Adrenal gland (tissue), 12 donors: ENCODE results near the gene ART1. TPM values are rescaled to one million over a fixed set of nuclear protein-coding genes. Genes with fewer than 3 reads are reported as not detected.

Experiments used
- DNase-seq, 7 donors: peaks; one replicate each; pipeline ENCODE4 v3.0.0-alpha.2; 2019 to 2020
- H3K27ac ChIP-seq, 5 donors: fragments of 200-600 bp; sonication (generic) in 4 of 5; 1 replicate in 3 of 5; 2 replicates in 2 of 5; pipeline versions ENCODE4 v1.5.1 to v1.8.0; 2016 to 2020; ENCODE audit warnings: mild to moderate bottlenecking in 1 of 5
- H3K27me3 ChIP-seq: fragments of 200-600 bp; 2 replicates; pipeline ENCODE4 v1.8.0; 2021
- H3K36me3 ChIP-seq, 2 donors: fragments of 200-600 bp; replicated peaks in 1 of 2; 1 replicate in 1 of 2; 2 replicates in 1 of 2; pipeline versions ENCODE4 v1.5.1 to v1.8.0; 2018 to 2022
- H3K4me1 ChIP-seq, 2 donors: fragments of 200-600 bp; replicated peaks in 1 of 2; 1 replicate in 1 of 2; 2 replicates in 1 of 2; pipeline versions ENCODE4 v1.5.1 to v1.8.0; 2018 to 2021
- H3K4me3 ChIP-seq, 4 donors: fragments of 200-600 bp; sonication (generic) in 3 of 4; one replicate each; pipeline ENCODE4 v1.5.1; 2016 to 2018
- H3K9me3 ChIP-seq, 3 donors: fragments of 200-600 bp; sonication (generic) in 1 of 3; replicated peaks in 1 of 3; 1 replicate in 2 of 3; 2 replicates in 1 of 3; pipeline versions ENCODE4 v1.5.1 to v1.8.0; 2016 to 2021
- POLR2A ChIP-seq, 2 donors: fragments of 450-650 bp; IDR thresholded peaks; one replicate each; pipeline ENCODE4 v1.6.1; 2017; ENCODE audit warnings: antibody characterized with exemption in 2 of 2, mild to moderate bottlenecking in 2 of 2, moderate library complexity in 1 of 2
- WGBS, 4 donors: extraction: QIAGEN DNeasy Blood & Tissue Kit in 2 of 4; methylation state at CpG; one replicate each; pipeline versions ENCODE4 v1.1.5 to v1.1.7; 2013 to 2017; 5-methylcytosine and 5-hydroxymethylcytosine counted together
- intact Hi-C, 2 donors: fragments of 100-400 bp; cut with DNase I; formaldehyde crosslinking; loops; one replicate each; pipeline versions ENCODE4 v1.14.1 to v1.15.0; 2022 to 2023
- polyA plus RNA-seq, 3 donors: library from polyadenylated mRNA; stranded (reverse); fragments of 200-250 nt in 2 of 3; fragments of 350-450 nt in 1 of 3; fragmentation: Illumina TruSeq in 1 of 3; extraction: RNeasy Lipid Tissue Mini Kit (QIAGEN cat#74804) in 1 of 3; gene quantifications; one replicate each; pipeline ENCODE4 v1.2.3, GENCODE V29; 2013 to 2014
- small RNA-seq, 2 donors: library from RNA; depleted of rRNA; stranded (forward); fragments of <200 nt; gene quantifications; one replicate each; pipeline ENCODE3, GENCODE V24; 2016
- total RNA-seq, 9 donors: library from RNA; depleted of rRNA in 4 of 9; stranded (reverse); fragments of >200 nt in 4 of 9; fragments of 120-200 nt in 1 of 9; fragmentation: NEBNext Ultra II Directional in 1 of 9; extraction: Animal tissue kit (Norgen Biotek cat#: 25700) in 1 of 9; gene quantifications; one replicate each; pipeline versions ENCODE4 v1.1.0 to v1.2.4, GENCODE V29; 2013 to 2023
- TF ChIP-seq, protein P1 (sequence below), 6 experiments: fragments of 450-650 bp in 4 of 6; fragments of 200-600 bp in 2 of 6; sonication (generic) in 1 of 6; IDR thresholded peaks; 1 replicate in 5 of 6; 2 replicates in 1 of 6; pipeline versions ENCODE4 v1.5.1 to v1.8.0; 2016 to 2021; ENCODE audit warnings: antibody characterized with exemption in 6 of 6, mild to moderate bottlenecking in 2 of 6, moderate library complexity in 1 of 6
- donor health status: healthy with polysubstance abuse.
- donor health status: Bipolar disorder and iron deficiency.
- donor health status: DM: yes; HTN: yes; CAD: no.
- donor health status: DM: no; HTN: no; CAD: no.
- donor health status: DM: no; HTN: no; CAD: no.
- donor health status: DM: yes; HTN: yes; CAD: no.

Gene ART1
- total and polyA plus RNA-seq, 12 donors: 0.46 to 5.2 (median 0.53) TPM; not detected in 8

DNA sequence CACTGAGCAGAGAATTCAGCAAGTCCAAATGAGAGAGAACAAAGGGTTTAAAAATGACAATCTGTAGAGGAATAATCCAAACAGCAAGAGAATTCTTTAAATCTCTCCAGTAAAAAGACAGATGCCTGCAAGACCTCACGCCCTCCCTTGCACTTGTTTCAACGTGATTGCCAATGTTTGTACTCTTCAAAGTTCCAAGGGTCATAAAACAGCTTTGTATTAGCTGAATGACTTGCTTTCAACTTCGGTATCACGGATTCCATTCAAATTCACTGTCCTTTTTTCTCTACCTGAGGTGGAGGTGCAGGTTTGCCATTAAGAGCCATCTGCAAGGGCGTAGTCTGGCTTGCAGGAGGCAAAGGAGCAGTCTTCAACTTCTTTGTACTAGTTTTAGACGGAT is 67.3 kb downstream of the ART1 start:
- intact Hi-C loops: no loop called here
- no peak for DNase-seq

More for the DNA sequence above, 67.3 kb downstream of the ART1 start:
- Histone ChIP-seq H3K9me3 (no peaks in the 10 kb centered on the region), H3K4me3 (no peak overlapping the region), H3K27me3 (no peaks in the 10 kb centered on the region), H3K27ac (no peak overlapping the region), H3K36me3 (peaks cover 0 to 62% of the 10 kb centered on the region in 2 donors), H3K4me1 (no peaks in the 10 kb centered on the region)
- WGBS, 4 donors: 83 to 88% (median 85%) methylated on average over 6 of the region's 6 CpGs
- TF ChIP-seq POLR2A (IDR thresholded peaks at IDR 0.05): no peak
- TF ChIP-seq, protein P1, sequence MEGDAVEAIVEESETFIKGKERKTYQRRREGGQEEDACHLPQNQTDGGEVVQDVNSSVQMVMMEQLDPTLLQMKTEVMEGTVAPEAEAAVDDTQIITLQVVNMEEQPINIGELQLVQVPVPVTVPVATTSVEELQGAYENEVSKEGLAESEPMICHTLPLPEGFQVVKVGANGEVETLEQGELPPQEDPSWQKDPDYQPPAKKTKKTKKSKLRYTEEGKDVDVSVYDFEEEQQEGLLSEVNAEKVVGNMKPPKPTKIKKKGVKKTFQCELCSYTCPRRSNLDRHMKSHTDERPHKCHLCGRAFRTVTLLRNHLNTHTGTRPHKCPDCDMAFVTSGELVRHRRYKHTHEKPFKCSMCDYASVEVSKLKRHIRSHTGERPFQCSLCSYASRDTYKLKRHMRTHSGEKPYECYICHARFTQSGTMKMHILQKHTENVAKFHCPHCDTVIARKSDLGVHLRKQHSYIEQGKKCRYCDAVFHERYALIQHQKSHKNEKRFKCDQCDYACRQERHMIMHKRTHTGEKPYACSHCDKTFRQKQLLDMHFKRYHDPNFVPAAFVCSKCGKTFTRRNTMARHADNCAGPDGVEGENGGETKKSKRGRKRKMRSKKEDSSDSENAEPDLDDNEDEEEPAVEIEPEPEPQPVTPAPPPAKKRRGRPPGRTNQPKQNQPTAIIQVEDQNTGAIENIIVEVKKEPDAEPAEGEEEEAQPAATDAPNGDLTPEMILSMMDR (IDR thresholded peaks at IDR 0.05): no peak

Small RNA genes lying within 50 kb of the gene (small RNA-seq; reads per million reads assigned to genes)
- gene RF00019: 0 reads per million in 2 donors

Other genes with a start within 250 kb of the ART1 start
- gene ART5, start 3.1 kb upstream of the ART1 start, total RNA-seq: under 1 TPM in 5 of 9 donors, not detected in 4; 0.28 to 0.78 (median 0.46) TPM
- gene ART5, start 3.1 kb upstream of the ART1 start, polyA plus RNA-seq: under 1 TPM in 2 of 3 donors, not detected in 1; 0.13 to 0.15 TPM
- gene CHRNA10, start 26.3 kb downstream of the ART1 start, total RNA-seq: 1 to 10 TPM in 2 of 9 donors, under 1 TPM in 5, not detected in 2; 0.46 to 1.3 (median 0.80) TPM
- gene CHRNA10, start 26.3 kb downstream of the ART1 start, polyA plus RNA-seq: 1 to 10 TPM in 2 of 3 donors, under 1 TPM in 1; 0.13 to 3.0 (median 2.2) TPM
- gene NUP98, start 152.4 kb downstream of the ART1 start, total RNA-seq: 100 to 1,000 TPM in 2 of 9 donors, 10 to 100 TPM in 7; 49.7 to 226 (median 58.2) TPM
- gene NUP98, start 152.4 kb downstream of the ART1 start, polyA plus RNA-seq: 10 to 100 TPM; 14.6 to 58.9 (median 28.5) TPM
- gene PGAP2, start 163.4 kb downstream of the ART1 start, total RNA-seq: 10 to 100 TPM in 8 of 9 donors, 1 to 10 TPM in 1; 4.6 to 32.5 (median 19.2) TPM
- gene PGAP2, start 163.4 kb downstream of the ART1 start, polyA plus RNA-seq: 10 to 100 TPM; 17.2 to 44.0 (median 21.9) TPM
- 10 to 100 TPM; 21.4 to 91.2 (median 53.7) TPM for gene RHOG, start 195.8 kb downstream of the ART1 start, total RNA-seq
- 10 to 100 TPM; 28.7 to 49.4 (median 38.4) TPM for gene RHOG, start 195.8 kb downstream of the ART1 start, polyA plus RNA-seq
- gene STIM1, start 210.5 kb downstream of the ART1 start, total RNA-seq: 10 to 100 TPM in 8 of 9 donors, 1 to 10 TPM in 1; 7.8 to 44.1 (median 34.4) TPM
- 10 to 100 TPM; 13.4 to 23.0 (median 17.2) TPM for gene STIM1, start 210.5 kb downstream of the ART1 start, polyA plus RNA-seq